Activated gamma-delta T cell treated with anti-CD3 and anti-CD28 coated beads, Interleukin-2, amount 50 U/mL, for 16 hours (primary cell): Measurements from ENCODE around the gene PFDN4.

ENCODE experiments used
- DNase-seq: peaks from one replicate; pipeline ENCODE4 v3.0.0-alpha.2; 2020; ENCODE audit warnings: low read depth

Gene PFDN4

DNA sequence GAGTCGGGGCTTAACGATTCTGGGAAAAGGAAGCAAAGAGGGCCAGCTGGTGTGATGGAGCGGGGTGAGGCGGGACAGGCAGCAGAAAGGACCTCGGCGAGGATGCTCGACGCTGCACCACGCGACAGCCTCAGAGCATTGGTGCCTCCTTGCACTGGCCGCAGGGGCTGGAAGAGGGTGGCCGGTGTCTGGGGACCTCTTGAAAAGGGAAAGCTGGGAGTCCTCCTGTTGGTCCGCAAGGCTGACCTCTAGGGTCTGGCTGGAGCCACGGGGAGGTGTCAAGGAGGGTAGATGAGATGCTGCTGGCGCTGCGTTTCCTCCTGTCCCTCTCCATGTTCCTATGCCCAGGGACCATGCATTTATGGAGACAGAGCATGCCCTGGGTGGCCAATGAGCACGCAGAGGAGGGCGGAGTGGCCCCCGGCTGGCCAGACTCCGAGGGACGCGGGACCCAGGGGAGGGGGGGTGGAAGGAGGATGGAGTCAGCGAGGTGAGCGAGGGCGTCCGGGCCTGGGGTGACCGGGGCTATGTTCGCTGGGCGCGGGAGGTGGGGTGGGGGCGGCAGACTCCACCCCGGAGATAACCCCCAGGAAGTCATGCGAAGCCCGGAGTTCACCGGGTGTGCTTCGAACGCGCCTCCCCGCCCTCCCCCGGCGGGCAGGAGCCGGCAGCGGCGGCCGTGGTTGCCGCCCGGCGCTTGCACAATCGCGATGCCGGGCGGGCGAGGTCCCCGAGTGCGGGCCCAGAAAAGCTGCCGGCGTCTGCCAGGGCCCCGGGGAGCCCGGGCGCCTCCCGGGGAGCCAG is 34.0 kb upstream of the PFDN4 start, which contains the start of gene CYP24A1:
Gene CYP24A1 (minus strand): TSS at position 334 of the 804 bp plus-strand sequence. CDS start 407 bp downstream, outside the sequence.
- no peak for DNase-seq

GRCh38 chr20:54174457-54175175 is 33.3 kb upstream of the PFDN4 start:
- no peak for DNase-seq

- DNase-seq, result no peak
These were observed 31.3 kb upstream of the PFDN4 start for GRCh38 chr20:54176610-54177009.

DNA sequence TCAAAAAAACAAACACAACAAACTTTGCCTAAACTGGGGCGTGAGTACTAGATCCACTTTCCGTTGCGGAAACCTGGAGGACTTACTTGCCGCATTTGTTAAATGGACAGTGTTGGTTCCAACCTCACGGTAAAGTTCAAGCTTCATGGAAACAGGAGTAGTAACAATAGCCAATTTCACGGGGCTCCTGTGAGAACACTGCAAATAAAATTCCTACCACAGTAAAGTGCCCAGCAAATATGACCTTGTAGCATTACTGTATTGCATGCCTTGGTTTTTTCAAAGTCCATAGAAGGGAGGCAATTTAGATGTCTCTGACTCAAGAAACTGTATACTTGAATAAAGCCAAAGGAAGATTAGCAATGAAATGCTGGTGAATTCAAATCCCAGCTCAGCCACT is 30.5 kb upstream of the PFDN4 start:
- DNase-seq, result no peak

GRCh38 chr20:54178256-54178655 is 29.6 kb upstream of the PFDN4 start:
- DNase-seq, result no peak

- DNase-seq, result no peak
These were observed 27.9 kb upstream of the PFDN4 start for GRCh38 chr20:54179946-54180345.

GRCh38 chr20:54180931-54181330 is 27.0 kb upstream of the PFDN4 start:
- no peak for DNase-seq

DNA sequence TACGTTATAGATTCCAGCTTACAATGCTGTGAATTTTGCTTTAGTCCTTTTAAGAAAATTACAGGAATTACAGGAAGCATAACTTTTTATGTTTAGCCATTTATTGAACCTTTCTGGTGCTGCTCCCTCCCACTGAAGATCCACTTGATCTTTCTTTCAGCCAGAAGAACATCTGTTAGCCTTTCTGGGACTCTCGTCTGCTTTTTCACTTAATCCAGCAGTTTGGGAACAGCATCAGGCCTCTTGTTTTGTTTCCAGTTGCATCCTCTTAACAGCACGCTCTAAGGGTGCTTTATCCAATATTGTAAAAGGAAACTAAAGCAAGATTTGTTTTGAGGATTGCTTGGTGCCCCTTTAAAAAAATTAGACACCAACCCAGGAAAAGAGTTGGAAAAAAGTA is 23.8 kb upstream of the PFDN4 start:
- no peak for DNase-seq

DNA sequence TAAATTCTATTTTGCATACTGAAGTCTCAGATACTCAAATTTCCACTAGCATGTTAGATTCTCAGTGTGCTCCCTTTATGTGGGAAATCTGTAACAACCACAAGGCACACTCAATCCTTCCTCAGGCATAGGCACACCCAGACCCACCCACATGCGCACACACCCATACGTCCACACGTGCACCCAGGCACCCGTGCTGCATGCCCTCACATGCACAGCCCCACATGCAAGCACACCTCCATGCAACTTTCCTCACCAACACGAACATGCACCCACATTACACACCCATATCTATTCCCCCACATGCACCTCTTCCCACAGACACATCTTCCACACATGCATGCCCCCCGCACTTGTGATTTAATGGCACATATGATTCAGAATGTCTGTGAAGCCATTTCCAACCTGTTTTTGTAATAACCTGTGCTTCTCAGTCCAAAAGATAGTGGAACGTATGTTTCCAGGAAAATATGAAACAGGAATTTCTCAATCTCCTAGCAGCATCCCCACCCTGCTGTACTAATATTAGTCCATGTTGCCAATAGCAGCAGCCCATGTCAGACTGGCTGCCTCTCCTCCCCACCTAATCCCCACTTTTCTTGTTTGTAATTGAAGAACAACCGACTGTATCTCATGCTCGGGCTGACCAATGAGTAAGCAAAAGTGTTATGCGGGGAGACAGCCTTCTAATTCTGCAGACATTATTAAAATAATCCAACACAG is 22.8 kb upstream of the PFDN4 start:
- DNase-seq, result no peak

GRCh38 chr20:54188132-54188849 is 19.6 kb upstream of the PFDN4 start:
- DNase-seq, result no peak

DNA sequence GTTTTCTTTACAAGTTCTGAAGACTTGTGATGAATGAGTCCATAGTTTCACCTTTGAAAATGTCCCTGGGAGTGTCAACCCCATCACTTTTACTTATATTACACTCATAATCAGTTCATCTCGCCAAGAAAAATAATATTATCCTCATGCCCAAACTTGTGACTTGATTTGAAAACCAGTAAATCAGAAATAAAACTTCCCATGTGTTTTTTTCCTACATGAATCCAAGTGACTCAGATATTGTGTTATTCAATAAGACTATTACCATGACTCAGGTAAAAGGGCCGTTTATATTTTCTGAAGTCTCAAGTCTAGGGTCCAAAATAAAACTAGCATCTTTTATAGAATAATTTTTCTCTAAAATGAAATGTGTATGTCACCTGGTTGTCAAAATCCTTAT is 18.3 kb upstream of the PFDN4 start:
- DNase-seq, result no peak

- no peak for DNase-seq
These were observed 17.7 kb upstream of the PFDN4 start for GRCh38 chr20:54190217-54190616.

DNA sequence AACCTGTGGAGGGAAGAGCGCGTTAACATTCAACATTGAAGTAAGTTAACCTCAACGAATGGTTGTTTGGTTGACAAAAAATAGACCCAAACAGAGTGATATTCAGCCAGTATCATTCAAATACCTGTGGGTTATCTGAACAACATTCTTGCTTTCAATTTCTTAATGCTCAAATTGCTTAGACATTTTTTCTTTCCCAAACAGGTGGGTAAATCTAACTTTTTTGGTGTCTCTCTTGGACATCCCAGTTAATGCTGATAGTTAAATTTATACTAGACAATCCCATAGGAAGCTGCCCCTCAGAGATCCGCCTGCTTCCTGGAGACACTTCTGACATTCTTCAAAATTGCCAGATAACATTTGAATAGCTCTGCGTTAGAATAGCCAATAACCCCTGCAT is 14.1 kb upstream of the PFDN4 start:
- no peak for DNase-seq

DNA sequence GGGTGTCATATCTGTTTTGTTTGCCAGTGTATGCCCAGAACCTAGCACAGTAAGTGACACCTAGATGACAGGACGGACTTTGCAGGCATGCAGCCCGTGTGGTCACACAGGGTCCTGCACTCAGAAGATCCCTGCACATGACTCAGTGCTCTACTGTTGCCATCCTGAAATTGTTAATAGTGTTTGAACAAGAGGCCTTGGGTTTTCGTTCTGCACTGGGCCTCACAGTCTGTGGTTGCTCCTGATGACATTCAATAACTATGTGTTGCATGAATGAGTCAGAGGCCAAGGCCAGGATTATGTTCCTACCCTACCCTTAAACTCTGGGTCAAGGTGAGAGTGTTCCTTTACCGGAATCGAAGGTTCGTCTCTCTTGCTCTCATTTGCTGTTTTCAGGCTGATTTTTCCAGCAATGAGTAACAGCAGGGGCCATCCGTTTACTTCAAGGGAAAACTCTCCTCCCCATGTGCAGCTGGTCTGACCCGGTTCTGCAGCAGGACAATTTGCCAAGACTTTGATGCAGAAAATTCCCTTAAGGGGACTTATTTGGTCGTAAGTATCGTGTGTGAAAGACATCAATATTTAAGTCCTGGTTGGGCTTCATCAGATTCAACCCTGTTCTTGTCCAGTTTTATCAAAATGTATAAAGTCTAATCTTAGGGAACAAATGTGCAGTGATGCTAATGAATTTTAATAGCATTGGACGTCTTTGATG is 13.0 kb upstream of the PFDN4 start:
- DNase-seq, result no peak

GRCh38 chr20:54195483-54196472 is 12.1 kb upstream of the PFDN4 start:
- no peak for DNase-seq

DNA sequence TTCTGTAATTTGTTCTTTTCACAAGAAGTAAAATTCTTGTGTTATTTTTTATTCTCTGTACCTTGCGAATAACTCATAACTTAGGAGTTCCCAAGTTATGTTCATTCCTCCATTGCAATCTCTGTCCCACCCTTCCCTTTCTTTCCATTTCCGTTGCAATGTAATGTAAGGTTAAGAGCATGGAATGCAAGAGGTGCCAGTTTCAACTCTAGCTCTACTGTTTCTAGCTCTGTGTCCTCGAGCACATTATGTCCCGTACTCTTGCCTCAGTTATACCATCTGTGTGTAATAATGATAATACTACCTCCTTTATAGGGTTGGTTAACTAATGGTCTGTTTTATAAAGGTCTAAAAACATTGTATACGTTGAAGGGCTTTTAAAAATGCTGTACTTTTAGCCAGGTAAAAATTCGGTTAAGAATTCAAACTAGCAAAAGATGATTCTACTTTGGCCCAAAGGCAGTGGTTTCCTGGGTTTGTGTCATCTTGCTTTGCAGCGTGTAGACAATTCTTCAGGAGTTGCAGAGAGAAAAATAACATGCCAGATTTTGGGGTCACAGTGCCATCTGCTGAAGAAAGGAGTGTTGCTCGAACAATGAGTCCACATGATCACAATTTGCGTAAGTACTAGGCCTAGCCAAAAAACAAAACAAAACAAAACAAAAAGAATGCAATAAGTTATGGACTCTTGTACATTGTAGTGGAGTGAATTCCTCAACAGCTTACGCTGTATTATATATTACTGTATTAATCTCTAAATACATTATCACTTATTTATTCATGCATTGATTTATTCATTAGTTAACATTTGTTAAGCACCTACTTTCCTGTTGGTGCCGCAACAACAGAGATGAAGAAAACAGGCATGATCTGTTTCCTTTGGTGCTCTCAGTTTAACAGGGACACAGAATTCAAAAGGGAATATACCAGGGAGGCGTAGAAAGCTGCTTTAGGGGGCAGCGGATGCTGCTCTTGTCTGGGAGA is 10.0 kb upstream of the PFDN4 start:
- DNase-seq, result no peak

- no peak for DNase-seq
These were observed 8.6 kb upstream of the PFDN4 start for GRCh38 chr20:54199283-54199682.

DNA sequence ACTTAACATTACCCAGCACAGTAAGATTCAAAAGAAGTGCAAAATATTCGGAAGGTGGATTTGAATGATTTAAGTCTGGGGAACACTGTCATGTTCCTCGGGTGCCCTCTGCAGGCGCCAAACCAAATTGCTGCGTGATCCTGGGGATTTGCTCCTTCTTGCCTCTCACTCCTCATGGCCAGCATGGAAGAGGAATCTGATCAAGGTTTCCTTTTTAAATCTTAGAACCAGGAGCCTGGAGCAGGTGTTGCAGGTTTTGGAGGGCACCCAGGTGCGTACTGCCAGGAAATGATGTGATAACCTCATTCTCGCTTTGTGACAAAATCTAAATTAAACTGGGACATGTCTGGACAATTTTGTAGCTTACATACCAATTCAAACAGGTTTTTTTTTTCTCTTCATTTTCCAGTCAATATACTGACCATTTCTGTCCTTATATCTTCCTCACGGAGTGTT is 8.1 kb upstream of the PFDN4 start:
- DNase-seq, result peak; percentile 49
